ENCODE results near the gene ZC3H7A.

DNA sequence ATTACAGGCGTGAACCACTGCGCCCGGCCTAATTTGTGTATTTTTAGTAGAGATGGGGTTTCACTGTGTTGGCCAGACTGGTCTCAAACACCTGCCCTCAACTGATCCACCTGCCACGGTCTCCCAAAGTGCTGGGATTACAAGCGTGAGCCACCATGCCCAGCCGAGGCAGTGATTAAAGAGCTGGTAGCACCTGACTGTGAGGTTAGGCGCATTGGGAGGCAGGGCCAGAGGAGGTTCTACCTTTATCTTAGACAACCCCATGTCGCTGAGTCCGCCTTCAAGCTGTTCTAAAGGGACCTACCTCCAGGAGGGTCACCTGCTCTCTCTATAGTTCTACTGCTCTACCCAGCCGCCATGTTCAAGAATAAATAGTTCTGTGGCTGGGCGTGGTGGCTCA lies 46.1 kb upstream of the ZC3H7A start:
- TF ChIP-seq, protein P1, sequence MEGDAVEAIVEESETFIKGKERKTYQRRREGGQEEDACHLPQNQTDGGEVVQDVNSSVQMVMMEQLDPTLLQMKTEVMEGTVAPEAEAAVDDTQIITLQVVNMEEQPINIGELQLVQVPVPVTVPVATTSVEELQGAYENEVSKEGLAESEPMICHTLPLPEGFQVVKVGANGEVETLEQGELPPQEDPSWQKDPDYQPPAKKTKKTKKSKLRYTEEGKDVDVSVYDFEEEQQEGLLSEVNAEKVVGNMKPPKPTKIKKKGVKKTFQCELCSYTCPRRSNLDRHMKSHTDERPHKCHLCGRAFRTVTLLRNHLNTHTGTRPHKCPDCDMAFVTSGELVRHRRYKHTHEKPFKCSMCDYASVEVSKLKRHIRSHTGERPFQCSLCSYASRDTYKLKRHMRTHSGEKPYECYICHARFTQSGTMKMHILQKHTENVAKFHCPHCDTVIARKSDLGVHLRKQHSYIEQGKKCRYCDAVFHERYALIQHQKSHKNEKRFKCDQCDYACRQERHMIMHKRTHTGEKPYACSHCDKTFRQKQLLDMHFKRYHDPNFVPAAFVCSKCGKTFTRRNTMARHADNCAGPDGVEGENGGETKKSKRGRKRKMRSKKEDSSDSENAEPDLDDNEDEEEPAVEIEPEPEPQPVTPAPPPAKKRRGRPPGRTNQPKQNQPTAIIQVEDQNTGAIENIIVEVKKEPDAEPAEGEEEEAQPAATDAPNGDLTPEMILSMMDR (IDR thresholded peaks at IDR 0.05): no peak
- no peak for TF ChIP-seq EP300 (IDR thresholded peaks at IDR 0.05)
- TF ChIP-seq POLR2A (IDR thresholded peaks at IDR 0.05): no peak

Data from stomach (tissue), 4 donors.